Osteocyte (in vitro differentiated cells): Measurements from ENCODE around the gene GJD2. TPM values are rescaled to one million over a fixed set of nuclear protein-coding genes. Genes with fewer than 3 reads are reported as not detected.

Source experiments
- DNase-seq: peaks from one replicate; pipeline ENCODE4 v3.0.0; 2021; ENCODE audit warnings: mixed read lengths; ENCODE audit not compliant: unreplicated experiment; ENCODE audit errors: extremely low spot score
- H3K27ac Mint-ChIP-seq: one replicate; pipeline ENCODE4 v1.8.0; 2021; ENCODE audit warnings: mild to moderate bottlenecking, mixed read lengths; ENCODE audit not compliant: unreplicated experiment
- H3K27me3 Mint-ChIP-seq: one replicate; pipeline ENCODE4 v1.8.0; 2021; ENCODE audit warnings: mixed read lengths; ENCODE audit not compliant: unreplicated experiment
- H3K36me3 Mint-ChIP-seq: one replicate; pipeline ENCODE4 v1.8.0; 2021; ENCODE audit warnings: mixed read lengths; ENCODE audit not compliant: unreplicated experiment
- H3K4me1 Mint-ChIP-seq: one replicate; pipeline ENCODE4 v1.8.0; 2021; ENCODE audit warnings: mixed read lengths; ENCODE audit not compliant: unreplicated experiment
- H3K4me3 Mint-ChIP-seq: one replicate; pipeline ENCODE4 v1.8.0; 2021; ENCODE audit warnings: mild to moderate bottlenecking, moderate library complexity, mixed read lengths; ENCODE audit not compliant: unreplicated experiment
- H3K9me3 Mint-ChIP-seq: one replicate; pipeline ENCODE4 v1.8.0; 2021; ENCODE audit warnings: mixed read lengths; ENCODE audit not compliant: unreplicated experiment
- long read RNA-seq: library from polyadenylated mRNA; unstranded; transcript quantifications from one replicate; pipeline ENCODE4 v2.0.0, GENCODE V29; 2021
- total RNA-seq: library from RNA; stranded (reverse); gene quantifications from 2 replicates; pipeline ENCODE4 v1.2.1, GENCODE V29; 2021
- TF ChIP-seq, protein P1 (sequence below): fragments of 200-600 bp; sonication (generic); IDR thresholded peaks from 2 replicates; pipeline ENCODE4 v1.5.0; 2021; ENCODE audit warnings: antibody characterized with exemption, mild to moderate bottlenecking, moderate library complexity

The GJD2 gene
- not detected in 2 replicates for total RNA-seq
- long read RNA-seq: 0 reads

- Mint-ChIP-seq H3K36me3 (no peaks in the 10 kb centered on the region), H3K27ac (no peak within 1 kb of the TSS), H3K27me3 (peaks cover 76% of the 10 kb centered on the region), H3K4me1 (peaks cover 6% of the 10 kb centered on the region), H3K9me3 (no peaks in the 10 kb centered on the region), H3K4me3 (peak within 1 kb of the TSS; percentile 40)
- TF ChIP-seq, protein P1, sequence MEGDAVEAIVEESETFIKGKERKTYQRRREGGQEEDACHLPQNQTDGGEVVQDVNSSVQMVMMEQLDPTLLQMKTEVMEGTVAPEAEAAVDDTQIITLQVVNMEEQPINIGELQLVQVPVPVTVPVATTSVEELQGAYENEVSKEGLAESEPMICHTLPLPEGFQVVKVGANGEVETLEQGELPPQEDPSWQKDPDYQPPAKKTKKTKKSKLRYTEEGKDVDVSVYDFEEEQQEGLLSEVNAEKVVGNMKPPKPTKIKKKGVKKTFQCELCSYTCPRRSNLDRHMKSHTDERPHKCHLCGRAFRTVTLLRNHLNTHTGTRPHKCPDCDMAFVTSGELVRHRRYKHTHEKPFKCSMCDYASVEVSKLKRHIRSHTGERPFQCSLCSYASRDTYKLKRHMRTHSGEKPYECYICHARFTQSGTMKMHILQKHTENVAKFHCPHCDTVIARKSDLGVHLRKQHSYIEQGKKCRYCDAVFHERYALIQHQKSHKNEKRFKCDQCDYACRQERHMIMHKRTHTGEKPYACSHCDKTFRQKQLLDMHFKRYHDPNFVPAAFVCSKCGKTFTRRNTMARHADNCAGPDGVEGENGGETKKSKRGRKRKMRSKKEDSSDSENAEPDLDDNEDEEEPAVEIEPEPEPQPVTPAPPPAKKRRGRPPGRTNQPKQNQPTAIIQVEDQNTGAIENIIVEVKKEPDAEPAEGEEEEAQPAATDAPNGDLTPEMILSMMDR: no peak
- DNase-seq: no peak
Measured at GRCh38 chr15:34754674-34755418, at the start of gene GJD2. TSS of gene GJD2 (minus strand) at chr15:34754998. CDS start at chr15:34754488, 510 bp downstream.

DNA sequence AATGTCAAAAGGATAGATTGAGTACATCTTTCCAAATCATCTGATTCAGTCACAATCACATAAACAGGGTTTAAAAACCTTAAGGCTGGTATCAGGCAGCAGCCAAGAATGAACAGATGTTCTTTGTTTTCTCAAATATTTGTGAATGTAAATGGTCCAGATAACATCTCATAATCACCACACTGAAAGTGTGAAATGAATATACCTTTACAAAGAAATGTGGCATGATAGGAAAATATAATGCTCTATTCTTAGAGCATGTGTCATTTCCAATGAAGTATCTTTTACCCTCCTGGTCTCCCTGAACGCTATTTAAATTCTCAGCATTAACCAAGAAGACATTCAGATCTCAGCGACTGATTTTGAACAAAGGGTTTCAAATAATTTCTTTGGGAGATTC lies 49.3 kb upstream of the GJD2 start:
- no peak overlapping the region for H3K4me3 Mint-ChIP-seq
- TF ChIP-seq, protein P1: no peak
- no peaks in the 10 kb centered on the region for H3K36me3 Mint-ChIP-seq
- H3K27ac Mint-ChIP-seq: no peak overlapping the region
- no peaks in the 10 kb centered on the region for H3K9me3 Mint-ChIP-seq
- H3K4me1 Mint-ChIP-seq: peaks cover 27% of the 10 kb centered on the region
- H3K27me3 Mint-ChIP-seq: peaks cover 7% of the 10 kb centered on the region
- DNase-seq: no peak

- H3K9me3 Mint-ChIP-seq: no peaks in the 10 kb centered on the region
- DNase-seq: no peak
- H3K27me3 Mint-ChIP-seq: peaks cover 7% of the 10 kb centered on the region
- TF ChIP-seq, protein P1: no peak
- no peaks in the 10 kb centered on the region for H3K36me3 Mint-ChIP-seq
- H3K4me3 Mint-ChIP-seq: no peak overlapping the region
- H3K4me1 Mint-ChIP-seq: peaks cover 32% of the 10 kb centered on the region
- H3K27ac Mint-ChIP-seq: no peak overlapping the region
Measured at GRCh38 chr15:34802803-34803750, 48.3 kb upstream of the GJD2 start.

- peaks cover 7% of the 10 kb centered on the region for H3K27me3 Mint-ChIP-seq
- H3K27ac Mint-ChIP-seq: no peak overlapping the region
- H3K4me1 Mint-ChIP-seq: peaks cover 34% of the 10 kb centered on the region
- H3K4me3 Mint-ChIP-seq: no peak overlapping the region
- no peak for DNase-seq
- H3K36me3 Mint-ChIP-seq: no peaks in the 10 kb centered on the region
- TF ChIP-seq, protein P1: no peak
- no peaks in the 10 kb centered on the region for H3K9me3 Mint-ChIP-seq
Measured at GRCh38 chr15:34802371-34802770, 47.6 kb upstream of the GJD2 start.
